ENCODE results near the gene DNM3. TPM values are rescaled to one million over a fixed set of nuclear protein-coding genes. Genes with fewer than 3 reads are reported as not detected.

Gene DNM3
- total and polyA plus RNA-seq, 2 donors (not counting 3 experiments of a cell fraction or from before 2014, with no cell fraction given): 1.4 to 2.5 TPM

DNA sequence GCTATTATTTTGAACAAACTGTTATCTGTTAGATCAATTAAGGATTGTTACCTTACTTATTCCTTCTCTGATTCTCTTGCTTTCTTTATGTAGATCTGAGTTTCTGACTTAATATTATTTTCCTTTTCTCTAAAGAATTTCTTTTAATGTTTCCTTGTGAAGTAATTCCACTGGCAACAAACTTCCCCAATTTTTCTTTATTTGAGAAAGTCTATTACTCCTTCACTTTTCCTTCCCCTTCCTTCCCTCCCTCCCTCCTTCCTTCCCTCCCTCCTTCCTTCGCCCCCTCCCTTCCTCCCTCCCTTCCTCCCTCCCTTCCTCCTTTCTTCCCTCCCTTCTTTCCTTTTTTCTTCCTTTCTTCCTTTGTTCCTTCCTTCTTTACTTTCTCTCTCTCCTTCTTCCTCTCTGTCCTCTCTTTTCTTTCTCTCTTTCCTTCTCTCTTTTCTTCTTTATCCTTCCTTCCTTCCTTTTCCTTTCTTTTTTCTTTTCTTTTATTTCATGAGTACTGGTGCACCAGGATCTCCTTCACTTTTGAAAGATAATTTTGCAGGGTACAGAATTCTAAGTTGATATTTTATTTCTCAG is 177.5 kb downstream of the DNM3 start:
- dilution Hi-C loops (cut with MboI; ENCODE audit: extremely low pct_ligation_motif_present, low sequenced_read_pairs) (loop anchor here (25.0 kb wide), 1 partner anchor 393 kb away; the partner anchor contains the start of gene C1orf105), intact Hi-C loops (cut with micrococcal nuclease) (no loop called here)
- H3K27me3 ChIP-seq (ENCODE audit: control insufficient read depth in 2 of 2, insufficient read depth in 2 of 2, low read length in 2 of 2): no peaks in the 10 kb centered on the region
- H3K9me1 ChIP-seq (replicated peaks; ENCODE audit: control insufficient read depth, extremely low read depth, insufficient read depth, low read length): no peaks in the 10 kb centered on the region
- DNase-seq (ENCODE audit: low read depth, low spot score) (no peak), FAIRE-seq (no peak)
- ChIA-PET CTCF (interaction anchor here (4.2 kb wide), 1 partner anchor 16 kb away, joined by 24 read pairs; no protein-coding TSS in a partner anchor), POLR2A (no interaction called here)
- no peak overlapping the region for H3K27ac ChIP-seq (ENCODE audit: insufficient read depth, low read depth, low read length)
- no peak overlapping the region for H3K4me3 ChIP-seq (replicated peaks in 1 of 3; ENCODE audit: insufficient read depth in 1 of 3, low read depth in 1 of 3, low read length in 3 of 3)
- H4K20me1 ChIP-seq (replicated peaks; ENCODE audit: control insufficient read depth, extremely low read depth, insufficient read depth, low read length): no peaks in the 10 kb centered on the region
- H3K36me3 ChIP-seq (ENCODE audit: control insufficient read depth in 2 of 2, extremely low read depth in 1 of 2, insufficient read depth in 2 of 2, low read length in 2 of 2): no peaks in the 10 kb centered on the region
- no peak overlapping the region for H3K4me2 ChIP-seq (ENCODE audit: insufficient read depth, low read length)
- no peak overlapping the region for H2AFZ ChIP-seq (ENCODE audit: low read depth, low read length)
- TF ChIP-seq FOS (IDR thresholded peaks at IDR 0.05; ENCODE audit: borderline replicate concordance, insufficient read depth, low read length) (no peak), POLR2A (IDR thresholded peaks at IDR 0.05; ENCODE audit: low read depth, low read length) (no peak), GATA2 (IDR thresholded peaks at IDR 0.05; ENCODE audit: insufficient read depth, insufficient read length, low read depth, low read length) (no peak), POLR2AphosphoS5 (IDR thresholded peaks at IDR 0.05; ENCODE audit: insufficient read depth, low read depth, low read length) (no peak), MYC (IDR thresholded peaks at IDR 0.05; ENCODE audit: low read depth, low read length) (no peak), EZH2 (IDR thresholded peaks at IDR 0.05; ENCODE audit: borderline replicate concordance, low read depth, low read length, severe bottlenecking) (no peak), JUN (IDR thresholded peaks at IDR 0.05; ENCODE audit: borderline replicate concordance, insufficient read depth, insufficient read length, low read depth) (no peak)
- TF ChIP-seq, protein P1, sequence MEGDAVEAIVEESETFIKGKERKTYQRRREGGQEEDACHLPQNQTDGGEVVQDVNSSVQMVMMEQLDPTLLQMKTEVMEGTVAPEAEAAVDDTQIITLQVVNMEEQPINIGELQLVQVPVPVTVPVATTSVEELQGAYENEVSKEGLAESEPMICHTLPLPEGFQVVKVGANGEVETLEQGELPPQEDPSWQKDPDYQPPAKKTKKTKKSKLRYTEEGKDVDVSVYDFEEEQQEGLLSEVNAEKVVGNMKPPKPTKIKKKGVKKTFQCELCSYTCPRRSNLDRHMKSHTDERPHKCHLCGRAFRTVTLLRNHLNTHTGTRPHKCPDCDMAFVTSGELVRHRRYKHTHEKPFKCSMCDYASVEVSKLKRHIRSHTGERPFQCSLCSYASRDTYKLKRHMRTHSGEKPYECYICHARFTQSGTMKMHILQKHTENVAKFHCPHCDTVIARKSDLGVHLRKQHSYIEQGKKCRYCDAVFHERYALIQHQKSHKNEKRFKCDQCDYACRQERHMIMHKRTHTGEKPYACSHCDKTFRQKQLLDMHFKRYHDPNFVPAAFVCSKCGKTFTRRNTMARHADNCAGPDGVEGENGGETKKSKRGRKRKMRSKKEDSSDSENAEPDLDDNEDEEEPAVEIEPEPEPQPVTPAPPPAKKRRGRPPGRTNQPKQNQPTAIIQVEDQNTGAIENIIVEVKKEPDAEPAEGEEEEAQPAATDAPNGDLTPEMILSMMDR (IDR thresholded peaks at IDR 0.05; ENCODE audit: extremely low read depth in 1 of 2, insufficient read depth in 1 of 2, low read depth in 1 of 2, low read length in 2 of 2): no peak
- TF ChIP-seq, protein P2, sequence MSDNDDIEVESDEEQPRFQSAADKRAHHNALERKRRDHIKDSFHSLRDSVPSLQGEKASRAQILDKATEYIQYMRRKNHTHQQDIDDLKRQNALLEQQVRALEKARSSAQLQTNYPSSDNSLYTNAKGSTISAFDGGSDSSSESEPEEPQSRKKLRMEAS (IDR thresholded peaks at IDR 0.05; ENCODE audit: insufficient read depth, insufficient read length): no peak
- H3K9ac ChIP-seq (replicated peaks; ENCODE audit: extremely low read depth, insufficient read depth, low read length): no peak overlapping the region
- H3K4me1 ChIP-seq (ENCODE audit: control insufficient read depth, extremely low read depth, insufficient read depth, low read length): no peaks in the 10 kb centered on the region
- no peaks in the 10 kb centered on the region for H3K79me2 ChIP-seq (ENCODE audit: control insufficient read depth, insufficient read depth, low read length)
- no peaks in the 10 kb centered on the region for H3K9me3 ChIP-seq (replicated peaks; ENCODE audit: control insufficient read depth, insufficient read depth, low read length)
- BruUV-seq (replicated peaks): no TSS peak
